MM.1S (cell line): ENCODE measurements around the gene GSE1.
"Not testable (repeated sequence)": the region's sequence is repeated elsewhere in the genome, so short reads cannot be mapped to it uniquely, and the experiment has no call there.

Experiments used
- DNase-seq: peaks from one replicate; pipeline ENCODE4 v3.0.0-alpha.2; 2015
- H2AFZ ChIP-seq: fragments of 300-600 bp; sonication (generic); 2 replicates; pipeline ENCODE4 v1.6.0; 2016; ENCODE audit warnings: antibody characterized with exemption, low read length
- H3F3A ChIP-seq: fragments of 300-600 bp; sonication (generic); 2 replicates; pipeline ENCODE4 v1.6.1; 2016; ENCODE audit warnings: mild to moderate bottlenecking, antibody characterized with exemption, low read length, moderate library complexity, mixed read lengths; ENCODE audit not compliant: insufficient read depth
- H3K27ac ChIP-seq: fragments of 300-600 bp; sonication (generic); 2 replicates; pipeline ENCODE4 v1.5.1; 2016; ENCODE audit warnings: mild to moderate bottlenecking, low read length
- H3K27me3 ChIP-seq: fragments of 300-600 bp; sonication (generic); replicated peaks from 2 replicates; pipeline ENCODE4 v1.6.0; 2016; ENCODE audit warnings: low read length; ENCODE audit not compliant: insufficient read depth
- H3K36me3 ChIP-seq: fragments of 300-600 bp; sonication (generic); replicated peaks from 2 replicates; pipeline ENCODE4 v1.6.1; 2016; ENCODE audit warnings: mild to moderate bottlenecking, low read length, mixed read lengths; ENCODE audit not compliant: insufficient read depth
- H3K4me1 ChIP-seq: fragments of 300-600 bp; sonication (generic); 2 replicates; pipeline ENCODE4 v1.6.1; 2016; ENCODE audit warnings: low read length, mixed read lengths
- H3K4me2 ChIP-seq: fragments of 300-600 bp; sonication (generic); 2 replicates; pipeline ENCODE4 v1.6.0; 2016; ENCODE audit warnings: low read depth, low read length
- H3K4me3 ChIP-seq: fragments of 300-600 bp; sonication (generic); 2 replicates; pipeline ENCODE4 v1.5.1; 2016; ENCODE audit warnings: low read length, mixed read lengths
- H3K79me2 ChIP-seq: fragments of 300-600 bp; sonication (generic); 2 replicates; pipeline ENCODE4 v1.6.1; 2016; ENCODE audit warnings: mixed run types, low read length, mixed read lengths
- H3K9ac ChIP-seq: fragments of 300-600 bp; sonication (generic); 2 replicates; pipeline ENCODE4 v1.6.1; 2016; ENCODE audit warnings: low read length, mixed read lengths
- H3K9me2 ChIP-seq: fragments of 300-600 bp; sonication (generic); replicated peaks from 2 replicates; pipeline ENCODE4 v1.6.1; 2016; ENCODE audit warnings: mild to moderate bottlenecking, low read length, mixed read lengths; ENCODE audit not compliant: insufficient read depth
- H3K9me3 ChIP-seq: fragments of 300-600 bp; sonication (generic); replicated peaks from 2 replicates; pipeline ENCODE4 v1.6.1; 2016; ENCODE audit warnings: mild to moderate bottlenecking, low read length, mixed read lengths; ENCODE audit not compliant: insufficient read depth
- H4K20me1 ChIP-seq: fragments of 300-600 bp; sonication (generic); 2 replicates; pipeline ENCODE4 v1.6.1; 2016; ENCODE audit warnings: mild to moderate bottlenecking, low read length, moderate library complexity, mixed read lengths; ENCODE audit not compliant: insufficient read depth
- CTCF ChIP-seq: fragments of 300-600 bp; sonication (generic); IDR thresholded peaks from 2 replicates; pipeline ENCODE4 v1.5.1; 2016; ENCODE audit warnings: antibody characterized with exemption, low read length, mixed read lengths
- EZH2 ChIP-seq: fragments of 300-600 bp; sonication (generic); optimal IDR thresholded peaks from 2 replicates; pipeline ENCODE3; 2017; ENCODE audit warnings: low read depth, mild to moderate bottlenecking, antibody characterized with exemption, low read length, mixed read lengths
- EZH2phosphoT487 ChIP-seq: fragments of 300-600 bp; sonication (generic); IDR thresholded peaks from 2 replicates; pipeline ENCODE4 v1.6.1; 2018; ENCODE audit warnings: antibody characterized with exemption, low read length

Gene GSE1

GRCh38 chr16:85588562-85589503 lies 24.3 kb upstream of the GSE1 start:
- DNase-seq: no peak
- H3K36me3 ChIP-seq: no peaks in the 10 kb centered on the region
- no peak overlapping the region for H2AFZ ChIP-seq
- H3K4me2 ChIP-seq: no peak overlapping the region
- H3K4me1 ChIP-seq: no peaks in the 10 kb centered on the region
- no peak for TF ChIP-seq EZH2phosphoT487
- H3K4me3 ChIP-seq: no peak overlapping the region
- H3K27me3 ChIP-seq: no peaks in the 10 kb centered on the region
- no peaks in the 10 kb centered on the region for H4K20me1 ChIP-seq
- H3K9ac ChIP-seq: no peak overlapping the region
- no peaks in the 10 kb centered on the region for H3K9me2 ChIP-seq
- H3K9me3 ChIP-seq: no peaks in the 10 kb centered on the region
- no peak overlapping the region for H3K27ac ChIP-seq
- H3F3A ChIP-seq: no peaks in the 10 kb centered on the region
- peaks cover 33% of the 10 kb centered on the region for H3K79me2 ChIP-seq

GRCh38 chr16:85589688-85590505 lies 23.2 kb upstream of the GSE1 start:
- TF ChIP-seq CTCF: no peak
- Histone ChIP-seq H3K9ac (no peak overlapping the region), H3K27me3 (no peaks in the 10 kb centered on the region), H3K79me2 (peaks cover 27% of the 10 kb centered on the region; the same call in 1 of the 2 replicates), H3K4me2 (no peak overlapping the region), H2AFZ (no peak overlapping the region), H3K36me3 (no peaks in the 10 kb centered on the region), H3K4me1 (no peaks in the 10 kb centered on the region), H3K4me3 (no peak overlapping the region), H4K20me1 (no peaks in the 10 kb centered on the region), H3F3A (no peaks in the 10 kb centered on the region), H3K9me3 (no peaks in the 10 kb centered on the region), H3K9me2 (no peaks in the 10 kb centered on the region), H3K27ac (no peak overlapping the region)
- DNase-seq: no peak

GRCh38 chr16:85590506-85590832 lies 22.7 kb upstream of the GSE1 start:
- Histone ChIP-seq H3K27ac (no peak overlapping the region), H4K20me1 (no peaks in the 10 kb centered on the region), H3K36me3 (no peaks in the 10 kb centered on the region), H3K9ac (no peak overlapping the region), H3K27me3 (no peaks in the 10 kb centered on the region), H3K4me2 (no peak overlapping the region), H3K9me2 (no peaks in the 10 kb centered on the region), H3F3A (no peaks in the 10 kb centered on the region), H3K79me2 (peaks cover 21% of the 10 kb centered on the region; the same call in 1 of the 2 replicates), H3K4me1 (no peaks in the 10 kb centered on the region), H2AFZ (no peak overlapping the region), H3K9me3 (no peaks in the 10 kb centered on the region), H3K4me3 (no peak overlapping the region)
- no peak for TF ChIP-seq CTCF
- TF ChIP-seq EZH2phosphoT487: no peak
- no peak for TF ChIP-seq EZH2
- DNase-seq: no peak

GRCh38 chr16:85591381-85591780 lies 21.7 kb upstream of the GSE1 start:
- TF ChIP-seq EZH2 (no peak), CTCF (no peak), EZH2phosphoT487 (no peak)
- H3K4me2 ChIP-seq: no peak overlapping the region
- no peaks in the 10 kb centered on the region for H3F3A ChIP-seq
- no peaks in the 10 kb centered on the region for H4K20me1 ChIP-seq
- no peaks in the 10 kb centered on the region for H3K4me1 ChIP-seq
- H3K9me3 ChIP-seq: no peaks in the 10 kb centered on the region
- no peak for DNase-seq
- no peak overlapping the region for H3K27ac ChIP-seq
- H3K9me2 ChIP-seq: no peaks in the 10 kb centered on the region
- H3K79me2 ChIP-seq: peaks cover 12% of the 10 kb centered on the region; the same call in 1 of the 2 replicates
- H3K4me3 ChIP-seq: no peak overlapping the region
- H3K27me3 ChIP-seq: no peaks in the 10 kb centered on the region
- no peaks in the 10 kb centered on the region for H3K36me3 ChIP-seq
- H2AFZ ChIP-seq: no peak overlapping the region
- no peak overlapping the region for H3K9ac ChIP-seq

- H3K27ac ChIP-seq, H4K20me1 ChIP-seq, H3K9me2 ChIP-seq, H3K4me3 ChIP-seq, H3K36me3 ChIP-seq, H2AFZ ChIP-seq, H3K9ac ChIP-seq, H3K27me3 ChIP-seq, H3F3A ChIP-seq, H3K4me2 ChIP-seq, H3K9me3 ChIP-seq, H3K4me1 ChIP-seq, DNase-seq: not testable (repeated sequence)
- peaks cover 12% of the 10 kb centered on the region; the same call in 1 of the 2 replicates for H3K79me2 ChIP-seq
Observed at GRCh38 chr16:85592277-85592676, 20.8 kb upstream of the GSE1 start.
